ENCODE data around the gene RAET1G.
"Not testable (repeated sequence)": the region's sequence is repeated elsewhere in the genome, so short reads cannot be mapped to it uniquely, and the experiment has no call there.

RAET1G gene

GRCh38 chr6:149954328-149954983 is 31.5 kb upstream of the RAET1G start:
- H3K27ac ChIP-seq, H3K4me3 ChIP-seq: not testable (repeated sequence)

DNA sequence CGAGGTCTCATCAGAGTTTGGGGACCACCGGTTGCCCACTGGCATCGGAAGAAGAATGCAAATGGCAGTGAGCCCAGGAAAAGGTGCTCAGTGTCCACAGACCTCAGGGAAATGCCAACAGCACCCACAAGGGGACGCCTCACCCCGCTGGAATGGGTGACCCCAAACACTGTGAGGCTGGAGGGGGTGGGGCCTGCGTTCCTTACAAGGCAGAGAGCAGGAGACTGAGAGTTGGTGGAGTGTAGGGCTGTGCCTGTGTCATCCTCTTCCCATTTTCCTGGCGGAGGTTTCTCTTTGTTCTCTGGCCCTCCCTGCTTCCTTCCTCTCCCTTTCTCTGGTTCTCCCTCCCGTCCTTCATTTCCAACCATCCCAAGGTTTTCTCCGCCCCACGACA is 31.0 kb upstream of the RAET1G start:
- H3K27ac ChIP-seq, H3K4me3 ChIP-seq: not testable (repeated sequence)

- H3K27ac ChIP-seq, H3K4me3 ChIP-seq: not testable (repeated sequence)
These were observed 30.5 kb upstream of the RAET1G start for GRCh38 chr6:149953390-149953789.

DNA sequence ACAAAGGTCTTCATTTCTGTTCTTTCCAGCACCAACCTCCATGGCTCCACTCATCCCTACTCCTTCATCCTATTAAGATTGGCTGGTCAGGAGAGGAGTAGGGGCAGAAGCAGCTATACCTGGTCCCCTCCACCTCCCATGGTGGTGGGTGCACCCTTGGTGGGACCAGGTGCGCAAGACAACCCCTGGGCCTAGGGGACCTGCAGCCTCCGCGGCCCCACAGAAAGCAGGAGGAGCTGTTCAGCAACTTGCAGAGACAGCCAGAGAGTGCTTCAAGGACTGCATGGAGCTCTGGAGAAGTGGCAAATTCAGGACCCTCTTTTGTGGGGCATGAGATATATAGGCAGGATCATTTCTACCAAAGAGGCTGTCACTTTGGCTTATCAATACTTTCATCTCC is 28.7 kb upstream of the RAET1G start:
- H3K27ac ChIP-seq = no peak overlapping the region
- H3K4me3 ChIP-seq = no peak overlapping the region

DNA sequence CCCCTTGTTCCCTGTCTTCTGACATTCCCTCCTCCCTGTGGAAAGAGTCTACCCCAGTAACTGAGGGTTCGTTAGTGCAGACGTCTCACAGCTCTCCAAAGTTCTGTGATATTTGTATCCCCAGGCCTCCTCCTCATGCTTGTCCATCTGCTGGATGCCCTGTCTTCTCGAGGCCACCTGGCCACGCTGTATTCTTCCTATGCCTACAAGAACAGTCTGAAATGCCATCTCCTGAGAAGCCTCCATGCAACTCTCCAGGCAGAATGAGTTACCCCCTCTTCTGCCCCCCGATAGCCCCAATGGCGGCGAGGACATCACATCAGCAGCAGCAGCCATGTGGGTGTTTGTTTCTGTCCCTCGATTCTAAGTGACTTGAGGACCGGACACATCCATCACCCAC is 28.2 kb upstream of the RAET1G start:
- no peak overlapping the region for H3K27ac ChIP-seq
- no peak overlapping the region for H3K4me3 ChIP-seq

DNA sequence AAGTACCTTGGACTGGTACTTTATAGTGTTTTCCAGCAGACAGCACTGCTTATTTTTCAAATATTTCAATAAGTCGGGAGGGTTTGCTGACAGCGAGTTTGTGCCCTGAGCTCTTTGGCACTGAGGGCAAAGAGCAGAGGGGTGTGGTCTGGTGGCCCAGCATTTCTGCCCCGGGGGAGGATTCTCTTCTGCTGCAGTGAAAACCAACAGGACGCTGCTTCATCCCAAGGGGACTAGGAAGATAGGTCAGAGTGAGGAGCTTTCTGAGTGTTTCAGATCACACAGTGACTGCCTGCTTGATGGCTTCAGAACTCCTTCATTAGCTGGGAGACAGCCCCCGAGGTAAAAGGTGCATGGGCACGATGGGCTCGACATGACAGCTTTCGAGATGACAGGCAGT is 27.5 kb upstream of the RAET1G start:
- Histone ChIP-seq H3K4me3 (no peak overlapping the region), H3K27ac (no peak overlapping the region)

- H3K4me3 ChIP-seq = no peak overlapping the region
- no peak overlapping the region for H3K27ac ChIP-seq
These were observed 25.7 kb upstream of the RAET1G start for GRCh38 chr6:149948616-149949015.

DNA sequence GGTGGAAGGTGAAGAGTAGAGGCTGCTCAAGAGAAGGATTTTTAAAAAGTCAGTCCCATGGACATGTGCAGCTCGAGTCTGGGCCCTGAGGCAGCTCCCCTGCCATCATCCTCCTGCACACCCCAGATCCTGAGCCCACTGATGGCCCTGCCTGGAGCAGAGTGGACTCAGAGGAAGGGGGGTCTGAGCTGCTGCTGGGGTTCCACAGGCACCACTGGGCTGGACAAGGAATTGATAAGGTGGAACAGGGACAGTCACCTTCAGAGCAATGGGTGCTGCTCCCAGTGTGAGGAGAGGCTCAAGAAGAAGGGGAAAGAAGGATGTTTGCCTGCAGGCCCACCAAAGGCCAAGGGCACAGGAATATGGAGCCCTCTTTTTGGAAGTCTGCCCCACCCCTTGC is 25.1 kb upstream of the RAET1G start:
- no peak overlapping the region for H3K4me3 ChIP-seq

DNA sequence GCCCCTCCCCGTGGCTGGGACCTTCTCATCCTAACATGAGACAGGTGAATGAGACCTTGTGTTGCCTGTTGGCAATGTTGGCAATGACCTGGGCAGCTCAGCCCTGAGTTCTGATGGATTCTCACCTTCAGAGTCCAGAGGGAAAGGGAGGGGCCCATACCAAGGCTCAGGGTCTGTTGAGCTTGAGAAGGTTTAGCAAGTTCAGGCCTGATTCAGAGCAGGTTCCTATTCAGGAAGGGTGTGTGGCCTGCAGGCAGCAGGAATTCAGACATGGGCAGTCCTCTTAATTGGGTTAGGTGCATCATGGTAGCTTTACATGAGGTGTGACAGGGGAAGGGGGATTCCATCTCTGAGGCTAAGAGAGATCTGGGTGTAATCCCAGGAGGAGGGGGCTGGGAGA is 24.6 kb upstream of the RAET1G start:
- not testable (repeated sequence) for H3K4me3 ChIP-seq, H3K27ac ChIP-seq

More for the DNA sequence above, 25.1 kb upstream of the RAET1G start:
- H3K27ac ChIP-seq = no peak overlapping the region

DNA sequence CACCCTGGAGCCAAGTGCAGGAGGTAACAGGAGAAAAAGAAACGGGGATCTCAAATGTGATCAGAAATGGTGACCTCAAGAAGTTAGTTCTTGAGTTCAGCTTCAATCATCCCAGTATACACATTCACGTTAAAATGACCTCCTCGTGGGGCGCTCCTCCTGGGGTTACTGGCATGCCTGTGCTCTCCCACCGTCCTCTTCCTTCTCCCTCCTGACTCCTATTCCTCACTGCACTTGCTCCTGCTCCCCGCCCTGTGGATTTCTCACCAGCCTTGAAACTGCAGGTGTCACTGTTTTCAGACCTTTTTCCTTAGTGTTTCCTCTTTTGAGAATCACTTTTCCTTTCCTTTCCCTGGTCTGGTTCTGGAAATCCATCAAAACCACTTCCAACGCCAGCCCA is 23.7 kb upstream of the RAET1G start:
- not testable (repeated sequence) for H3K27ac ChIP-seq, H3K4me3 ChIP-seq

DNA sequence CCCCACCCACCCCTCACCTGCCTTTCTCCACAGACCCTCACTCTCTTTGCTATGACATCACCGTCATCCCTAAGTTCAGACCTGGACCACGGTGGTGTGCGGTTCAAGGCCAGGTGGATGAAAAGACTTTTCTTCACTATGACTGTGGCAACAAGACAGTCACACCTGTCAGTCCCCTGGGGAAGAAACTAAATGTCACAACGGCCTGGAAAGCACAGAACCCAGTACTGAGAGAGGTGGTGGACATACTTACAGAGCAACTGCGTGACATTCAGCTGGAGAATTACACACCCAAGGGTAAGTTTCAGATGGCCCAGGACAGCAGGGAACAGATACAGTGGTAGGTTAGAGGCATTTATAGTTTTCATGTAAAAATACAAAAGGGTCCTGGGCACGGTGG is 22.4 kb upstream of the RAET1G start:
- not testable (repeated sequence) for H3K4me3 ChIP-seq, H3K27ac ChIP-seq

- not testable (repeated sequence) for H3K4me3 ChIP-seq
These were observed 20.4 kb upstream of the RAET1G start for GRCh38 chr6:149943321-149943720.

DNA sequence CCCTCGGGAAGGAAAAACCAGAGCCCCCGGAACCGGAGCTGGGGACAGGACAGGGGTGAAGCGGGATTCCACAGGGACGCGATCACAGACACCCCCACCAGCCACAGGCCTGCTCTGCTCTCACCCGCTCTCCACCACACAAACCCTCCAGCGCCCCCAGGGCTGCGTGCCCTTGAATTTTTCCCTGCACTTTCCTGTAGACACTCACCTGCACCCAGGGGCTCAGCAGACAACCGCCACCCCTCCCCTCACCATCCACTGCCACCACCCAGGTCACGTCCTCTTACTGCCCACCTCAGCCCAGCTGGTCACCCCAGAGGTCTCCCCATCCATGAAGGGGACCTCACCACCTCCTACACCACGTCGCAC is 19.5 kb upstream of the RAET1G start:
- peak overlapping the region in 2 of 21 experiments; percentile 41 to 44 for H3K27ac ChIP-seq
- H3K4me3 ChIP-seq = peak overlapping the region; percentile 44 to 55 (median 52)

More at GRCh38 chr6:149943321-149943720, 20.4 kb upstream of the RAET1G start:
- H3K27ac ChIP-seq = not testable (repeated sequence)

DNA sequence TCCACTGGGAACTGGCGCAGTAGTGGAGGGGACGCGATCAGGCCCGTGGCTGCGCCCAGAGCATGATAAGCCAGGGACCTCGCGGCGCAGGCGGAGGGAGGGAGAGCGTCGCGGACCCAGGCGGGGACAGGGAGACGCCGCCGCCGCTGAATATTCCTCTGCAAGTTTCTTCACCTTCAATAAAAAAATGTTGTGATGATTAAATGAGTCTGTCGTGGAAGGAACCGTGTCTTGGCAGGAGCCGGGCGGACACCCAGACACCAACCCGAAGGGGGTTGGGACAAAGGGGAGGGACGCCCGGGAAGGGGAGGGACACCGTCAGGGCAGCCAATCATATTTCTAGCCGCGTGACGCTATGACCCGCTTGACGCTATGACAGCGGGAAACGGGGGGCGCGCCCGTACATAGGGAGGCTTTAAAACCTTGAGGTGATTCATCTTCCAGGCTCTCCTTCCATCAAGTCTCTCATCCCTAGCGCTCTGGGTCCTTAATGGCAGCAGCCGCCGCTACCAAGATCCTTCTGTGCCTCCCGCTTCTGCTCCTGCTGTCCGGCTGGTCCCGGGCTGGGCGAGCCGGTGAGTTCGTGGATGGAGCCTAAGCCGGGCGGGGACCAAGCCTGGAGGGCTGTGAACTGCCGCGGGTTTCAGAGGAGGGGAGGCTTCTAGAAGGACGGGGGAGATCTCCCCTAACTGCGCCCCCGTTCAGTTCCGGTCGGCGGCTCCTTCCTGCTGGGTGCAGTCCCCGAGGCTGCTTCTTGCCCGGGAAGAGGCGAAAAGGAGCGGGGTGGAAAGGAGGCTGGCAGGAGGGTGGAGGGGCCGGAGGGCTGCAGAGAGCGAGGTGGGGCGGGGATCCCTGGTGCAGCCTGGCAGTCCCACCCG is 18.9 kb upstream of the RAET1G start, which contains the start of gene ULBP2:
TSS of gene ULBP2 (plus strand) at position 432 of the 878 bp plus-strand sequence. CDS start at position 491, 59 bp downstream.
- Histone ChIP-seq H3K4me3 (peak within 1 kb of the TSS; percentile 44 to 55 (median 52)), H3K27ac (peak within 1 kb of the TSS in 4 of 21 experiments; percentile 37 to 61 (median 50))

GRCh38 chr6:149940672-149940982 is 17.7 kb upstream of the RAET1G start:
- no peak overlapping the region for H3K4me3 ChIP-seq

GRCh38 chr6:149939909-149940671 is 17.2 kb upstream of the RAET1G start:
- no peak overlapping the region for H3K4me3 ChIP-seq
- H3K27ac ChIP-seq = no peak overlapping the region

More at GRCh38 chr6:149940672-149940982, 17.7 kb upstream of the RAET1G start:
- no peak overlapping the region for H3K27ac ChIP-seq

- H3K4me3 ChIP-seq = peak overlapping the region in 1 of 7 experiments; percentile 20
- no peak overlapping the region for H3K27ac ChIP-seq
These were observed 16.4 kb upstream of the RAET1G start for GRCh38 chr6:149939356-149939648.

- H3K4me3 ChIP-seq = peak overlapping the region; percentile 20 to 43 (median 34)
These were observed 15.8 kb upstream of the RAET1G start for GRCh38 chr6:149938571-149939355.

DNA sequence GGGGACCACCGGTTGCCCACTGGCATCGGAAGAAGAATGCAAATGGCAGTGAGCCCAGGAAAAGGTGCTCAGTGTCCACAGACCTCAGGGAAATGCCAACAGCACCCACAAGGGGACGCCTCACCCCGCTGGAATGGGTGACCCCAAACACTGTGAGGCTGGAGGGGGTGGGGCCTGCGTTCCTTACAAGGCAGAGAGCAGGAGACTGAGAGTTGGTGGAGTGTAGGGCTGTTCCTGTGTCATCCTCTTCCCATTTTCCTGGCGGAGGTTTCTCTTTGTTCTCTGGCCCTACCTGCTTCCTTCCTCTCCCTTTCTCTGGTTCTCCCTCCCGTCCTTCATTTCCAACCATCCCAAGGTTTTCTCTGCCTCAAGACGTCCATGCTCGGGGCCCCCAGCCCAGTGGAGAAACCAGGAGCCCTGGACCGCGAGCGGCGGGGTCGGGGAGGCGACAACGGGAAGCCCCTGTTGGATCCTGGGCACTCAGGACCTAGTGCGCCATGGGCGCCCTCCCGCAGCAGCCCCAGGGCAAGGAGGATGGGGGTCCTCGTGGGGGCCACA is 15.2 kb upstream of the RAET1G start:
- H3K4me3 ChIP-seq = peak overlapping the region; percentile 20 to 43 (median 34)
- H3K27ac ChIP-seq = not testable (repeated sequence)

More at GRCh38 chr6:149938571-149939355, 15.8 kb upstream of the RAET1G start:
- no peak overlapping the region for H3K27ac ChIP-seq
